ENCODE data around the gene HCST.

DNA sequence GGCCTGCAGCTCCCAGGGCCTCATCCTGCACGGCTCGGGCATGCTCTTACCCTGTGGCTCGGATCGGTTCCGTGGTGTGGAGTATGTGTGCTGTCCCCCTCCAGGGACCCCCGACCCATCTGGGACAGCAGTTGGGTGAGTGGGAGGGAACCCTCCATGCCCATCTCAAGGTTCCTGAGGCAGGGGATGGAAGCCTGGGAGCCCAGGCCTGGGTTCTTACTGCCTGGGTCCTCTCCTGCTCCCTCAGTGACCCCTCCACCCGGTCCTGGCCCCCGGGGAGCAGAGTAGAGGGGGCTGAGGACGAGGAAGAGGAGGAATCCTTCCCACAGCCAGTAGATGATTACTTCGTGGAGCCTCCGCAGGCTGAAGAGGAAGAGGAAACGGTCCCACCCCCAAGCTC lies 30.7 kb upstream of the HCST start:
- TF ChIP-seq, protein P1, sequence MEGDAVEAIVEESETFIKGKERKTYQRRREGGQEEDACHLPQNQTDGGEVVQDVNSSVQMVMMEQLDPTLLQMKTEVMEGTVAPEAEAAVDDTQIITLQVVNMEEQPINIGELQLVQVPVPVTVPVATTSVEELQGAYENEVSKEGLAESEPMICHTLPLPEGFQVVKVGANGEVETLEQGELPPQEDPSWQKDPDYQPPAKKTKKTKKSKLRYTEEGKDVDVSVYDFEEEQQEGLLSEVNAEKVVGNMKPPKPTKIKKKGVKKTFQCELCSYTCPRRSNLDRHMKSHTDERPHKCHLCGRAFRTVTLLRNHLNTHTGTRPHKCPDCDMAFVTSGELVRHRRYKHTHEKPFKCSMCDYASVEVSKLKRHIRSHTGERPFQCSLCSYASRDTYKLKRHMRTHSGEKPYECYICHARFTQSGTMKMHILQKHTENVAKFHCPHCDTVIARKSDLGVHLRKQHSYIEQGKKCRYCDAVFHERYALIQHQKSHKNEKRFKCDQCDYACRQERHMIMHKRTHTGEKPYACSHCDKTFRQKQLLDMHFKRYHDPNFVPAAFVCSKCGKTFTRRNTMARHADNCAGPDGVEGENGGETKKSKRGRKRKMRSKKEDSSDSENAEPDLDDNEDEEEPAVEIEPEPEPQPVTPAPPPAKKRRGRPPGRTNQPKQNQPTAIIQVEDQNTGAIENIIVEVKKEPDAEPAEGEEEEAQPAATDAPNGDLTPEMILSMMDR (IDR thresholded peaks at IDR 0.05; ENCODE audit: insufficient read depth, low read depth, low read length), result no peak
- TF ChIP-seq EZH2 (IDR thresholded peaks at IDR 0.05; ENCODE audit: insufficient read depth, low read length), result no peak
